Coronary artery (tissue), 2 donors: ENCODE measurements around the gene SLC22A12.

Experiments used
- DNase-seq: peaks from one replicate; pipeline ENCODE4 v3.0.0-alpha.2; 2017; ENCODE audit warnings: low spot score
- H3K27ac ChIP-seq, 2 donors: fragments of 200-600 bp; sonication (generic); one replicate each; pipeline ENCODE4 v1.5.1; 2016 to 2019
- H3K4me3 ChIP-seq: fragments of 200-600 bp; sonication (generic); 2 replicates; pipeline ENCODE4 v1.5.1; 2016; ENCODE audit warnings: mild to moderate bottlenecking, moderate library complexity
- TF ChIP-seq, protein P1 (sequence below): fragments of 200-600 bp; sonication (generic); IDR thresholded peaks from one replicate; pipeline ENCODE4 v1.5.1; 2019; ENCODE audit warnings: antibody characterized with exemption

The SLC22A12 gene

DNA sequence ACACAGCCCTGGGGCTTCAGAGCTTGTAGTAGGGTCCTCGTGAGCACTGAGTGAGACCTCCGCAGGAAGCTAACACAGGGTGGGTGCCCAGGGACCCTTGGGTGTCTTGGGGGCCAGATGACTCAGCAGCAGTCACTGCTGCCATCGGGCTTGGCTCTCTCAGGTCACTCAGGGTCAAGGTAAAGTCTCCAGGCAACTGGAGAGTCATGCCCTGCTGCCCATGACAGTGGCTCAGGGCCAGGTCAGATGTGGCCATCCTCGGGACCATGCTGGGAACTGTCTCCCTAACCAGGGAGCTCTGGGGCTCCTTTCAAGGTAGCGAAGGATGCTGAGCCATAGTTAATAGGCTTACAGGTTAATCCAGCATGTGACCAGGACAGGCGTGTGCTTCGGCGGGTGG is 44.4 kb upstream of the SLC22A12 start:
- no peak overlapping the region for H3K27ac ChIP-seq
- H3K4me3 ChIP-seq: no peak overlapping the region
- no peak for DNase-seq
- TF ChIP-seq, protein P1, sequence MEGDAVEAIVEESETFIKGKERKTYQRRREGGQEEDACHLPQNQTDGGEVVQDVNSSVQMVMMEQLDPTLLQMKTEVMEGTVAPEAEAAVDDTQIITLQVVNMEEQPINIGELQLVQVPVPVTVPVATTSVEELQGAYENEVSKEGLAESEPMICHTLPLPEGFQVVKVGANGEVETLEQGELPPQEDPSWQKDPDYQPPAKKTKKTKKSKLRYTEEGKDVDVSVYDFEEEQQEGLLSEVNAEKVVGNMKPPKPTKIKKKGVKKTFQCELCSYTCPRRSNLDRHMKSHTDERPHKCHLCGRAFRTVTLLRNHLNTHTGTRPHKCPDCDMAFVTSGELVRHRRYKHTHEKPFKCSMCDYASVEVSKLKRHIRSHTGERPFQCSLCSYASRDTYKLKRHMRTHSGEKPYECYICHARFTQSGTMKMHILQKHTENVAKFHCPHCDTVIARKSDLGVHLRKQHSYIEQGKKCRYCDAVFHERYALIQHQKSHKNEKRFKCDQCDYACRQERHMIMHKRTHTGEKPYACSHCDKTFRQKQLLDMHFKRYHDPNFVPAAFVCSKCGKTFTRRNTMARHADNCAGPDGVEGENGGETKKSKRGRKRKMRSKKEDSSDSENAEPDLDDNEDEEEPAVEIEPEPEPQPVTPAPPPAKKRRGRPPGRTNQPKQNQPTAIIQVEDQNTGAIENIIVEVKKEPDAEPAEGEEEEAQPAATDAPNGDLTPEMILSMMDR: no peak

DNA sequence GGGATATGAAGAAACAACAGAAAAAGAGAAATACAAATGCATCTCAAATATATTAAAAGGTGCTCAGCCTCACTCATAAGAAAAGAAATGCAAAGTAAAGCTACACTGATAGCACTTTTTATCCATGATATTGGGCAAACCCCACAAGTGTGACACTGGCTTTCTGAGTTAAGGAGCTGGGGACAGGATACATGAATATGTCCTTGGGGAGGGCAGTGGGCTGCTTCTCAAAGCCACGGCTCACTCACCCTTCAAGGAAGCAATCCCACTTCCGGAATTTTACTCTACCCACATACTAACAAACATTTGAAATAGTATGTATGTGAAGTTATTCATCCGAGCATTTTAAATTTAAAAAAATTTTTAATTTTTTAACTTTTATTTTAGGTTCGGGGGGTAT is 41.1 kb upstream of the SLC22A12 start:
- no peak overlapping the region for H3K4me3 ChIP-seq
- no peak overlapping the region for H3K27ac ChIP-seq
- TF ChIP-seq, protein P1: no peak
- DNase-seq: no peak

DNA sequence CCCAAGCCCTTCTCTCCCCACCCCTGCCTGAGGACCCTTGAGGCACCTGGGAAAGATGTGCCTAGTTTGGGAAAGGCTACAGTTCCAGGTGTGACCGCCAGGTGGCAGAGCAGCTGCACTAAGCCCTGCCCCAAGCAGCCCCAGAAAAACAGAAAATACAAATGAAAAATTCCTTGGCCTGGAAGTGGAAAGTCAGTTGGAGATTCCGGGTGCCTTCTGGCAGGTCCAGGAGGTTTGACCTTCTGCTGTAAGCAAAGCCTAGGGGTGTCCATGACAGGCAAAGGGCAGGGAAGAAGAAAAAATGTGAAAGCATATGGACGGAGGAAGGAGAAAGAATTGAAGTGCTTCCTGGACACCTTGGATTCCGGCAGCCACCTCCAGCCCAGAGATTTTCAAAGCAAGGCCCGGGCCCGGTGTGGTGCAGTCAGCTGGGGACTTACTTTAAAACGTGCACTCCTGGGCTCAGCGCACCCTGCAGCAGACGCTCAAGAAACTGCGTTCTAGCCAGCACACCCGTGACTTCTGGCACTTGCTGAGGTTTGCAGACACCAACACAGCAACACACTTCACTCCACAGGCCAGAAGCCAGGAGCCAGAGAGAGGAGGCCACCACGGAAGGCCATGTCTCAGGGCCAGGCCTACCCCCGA is 37.3 kb upstream of the SLC22A12 start:
- Histone ChIP-seq H3K27ac (peak overlapping the region in 1 of 2 donors; percentile 77), H3K4me3 (no peak overlapping the region)
- no peak for DNase-seq
- TF ChIP-seq, protein P1: peak; percentile 94

DNA sequence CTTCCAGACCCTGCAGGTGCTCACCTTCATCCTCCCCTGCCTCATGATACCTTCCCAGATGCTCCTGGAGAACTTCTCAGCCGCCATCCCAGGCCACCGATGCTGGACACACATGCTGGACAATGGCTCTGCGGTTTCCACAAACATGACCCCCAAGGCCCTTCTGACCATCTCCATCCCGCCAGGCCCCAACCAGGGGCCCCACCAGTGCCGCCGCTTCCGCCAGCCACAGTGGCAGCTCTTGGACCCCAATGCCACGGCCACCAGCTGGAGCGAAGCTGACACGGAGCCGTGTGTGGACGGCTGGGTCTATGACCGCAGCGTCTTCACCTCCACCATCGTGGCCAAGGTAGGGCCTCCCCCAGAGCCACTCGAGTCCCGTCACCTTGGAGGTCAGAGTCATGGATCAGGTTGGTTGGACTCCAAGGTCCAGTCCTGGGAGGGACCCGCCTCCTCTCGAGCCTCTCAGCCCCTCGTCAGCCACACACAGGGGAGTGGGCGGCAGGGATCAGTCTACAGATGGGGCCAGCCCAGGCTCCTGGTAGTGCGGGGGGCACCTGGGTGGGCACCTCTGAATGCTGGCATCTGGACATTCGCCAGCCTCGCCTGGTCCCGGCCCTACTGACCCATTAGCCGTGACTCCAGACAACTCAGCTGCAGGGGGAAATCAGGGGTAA is 34.8 kb upstream of the SLC22A12 start:
- no peak for DNase-seq
- peak overlapping the region in 1 of 2 donors; percentile 77 for H3K27ac ChIP-seq
- H3K4me3 ChIP-seq: no peak overlapping the region
- TF ChIP-seq, protein P1: no peak

DNA sequence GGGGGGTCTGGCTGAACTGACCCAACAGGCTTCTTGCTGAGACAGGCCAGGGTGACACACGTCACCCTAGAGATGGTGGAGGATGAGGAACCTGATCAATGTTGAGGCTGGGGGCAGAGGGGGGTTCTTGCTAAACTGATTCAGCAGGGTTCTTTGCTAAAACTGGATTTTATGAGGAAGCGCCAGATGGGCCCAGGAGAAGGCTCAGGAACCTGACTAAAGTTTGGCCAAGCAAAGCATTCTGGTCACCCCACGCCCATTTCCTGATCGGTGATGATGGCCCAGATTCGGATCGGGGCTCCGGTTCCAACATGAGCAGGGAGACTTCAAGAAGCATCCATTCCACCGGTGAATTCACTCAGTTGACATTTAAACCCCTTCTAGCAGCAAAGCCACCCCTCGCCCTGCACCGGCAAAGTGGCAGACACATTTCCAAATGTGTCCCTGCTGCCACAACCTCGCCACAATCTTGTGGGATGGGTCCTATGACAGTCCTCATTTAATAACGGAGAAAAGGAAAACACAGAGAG is 34.2 kb upstream of the SLC22A12 start:
- TF ChIP-seq, protein P1: no peak
- H3K4me3 ChIP-seq: no peak overlapping the region
- no peak overlapping the region for H3K27ac ChIP-seq
- DNase-seq: no peak

DNA sequence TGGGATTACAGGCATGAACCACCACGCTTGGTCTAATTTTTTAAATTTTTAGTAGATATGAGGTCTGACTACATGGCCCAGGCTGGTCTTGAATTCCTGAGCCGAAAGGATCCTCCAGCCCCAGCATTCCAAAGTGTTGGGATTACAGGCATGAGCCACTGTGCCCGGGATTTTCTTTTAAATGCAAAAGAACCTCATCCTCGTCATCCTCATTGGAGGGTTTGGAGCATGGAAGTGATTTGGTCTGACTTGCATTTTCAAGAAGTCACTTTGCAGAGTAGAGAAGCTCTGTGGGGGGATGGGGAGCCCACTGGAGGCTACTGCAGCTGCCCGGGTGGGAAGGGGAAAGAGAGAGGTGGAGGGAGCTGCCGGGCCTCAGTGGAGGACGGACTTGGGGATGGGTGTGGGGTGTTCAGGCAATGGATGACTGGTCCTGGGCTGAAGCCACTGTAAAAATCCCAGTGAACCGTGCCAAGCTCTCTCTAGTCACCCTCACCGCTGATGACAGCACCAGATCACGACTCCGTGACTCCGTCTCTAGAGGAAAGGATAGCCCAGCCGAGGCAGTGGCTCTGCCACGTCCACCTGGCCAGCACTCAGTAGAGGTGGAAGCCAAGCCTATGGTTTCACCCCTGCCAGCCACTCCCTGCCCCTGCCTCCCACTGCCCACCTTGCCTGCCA is 32.8 kb upstream of the SLC22A12 start:
- no peak overlapping the region for H3K4me3 ChIP-seq
- H3K27ac ChIP-seq: no peak overlapping the region
- DNase-seq: no peak
- TF ChIP-seq, protein P1: no peak
